HUES64 (cell line): ENCODE data around the gene NHLRC4.

Experiments
- H3K27ac ChIP-seq: 2 replicates; pipeline ENCODE4 v1.7.0; 2013; ENCODE audit warnings: low read depth, low read length, inconsistent platforms
- H3K27me3 ChIP-seq: 2 replicates; pipeline ENCODE4 v1.6.1; 2013; ENCODE audit warnings: mild to moderate bottlenecking, low read length; ENCODE audit not compliant: insufficient read depth
- H3K36me3 ChIP-seq: 2 replicates; pipeline ENCODE4 v1.6.1; 2013; ENCODE audit warnings: mild to moderate bottlenecking, low read length; ENCODE audit not compliant: insufficient read depth
- H3K4me1 ChIP-seq: 2 replicates; pipeline ENCODE4 v1.6.1; 2013; ENCODE audit warnings: mild to moderate bottlenecking, low read length, moderate library complexity; ENCODE audit not compliant: insufficient read depth
- H3K4me3 ChIP-seq: 2 replicates; pipeline ENCODE4 v1.5.1; 2013; ENCODE audit warnings: mild to moderate bottlenecking, low read length, moderate library complexity
- H3K9ac ChIP-seq: 2 replicates; pipeline ENCODE4 v1.6.1; 2013; ENCODE audit warnings: mild to moderate bottlenecking, low read depth, low read length
- H3K9me3 ChIP-seq: 2 replicates; pipeline ENCODE4 v1.6.1; 2013; ENCODE audit warnings: low read depth, low read length; ENCODE audit not compliant: insufficient read depth
- WGBS: fragments of 150-250, 120-280 bp; methylation state at CpG from one replicate; pipeline ENCODE4 v1.1.7; 2013; ENCODE audit warnings: missing lambda C conversion rate; 5-methylcytosine and 5-hydroxymethylcytosine counted together

NHLRC4 gene

DNA sequence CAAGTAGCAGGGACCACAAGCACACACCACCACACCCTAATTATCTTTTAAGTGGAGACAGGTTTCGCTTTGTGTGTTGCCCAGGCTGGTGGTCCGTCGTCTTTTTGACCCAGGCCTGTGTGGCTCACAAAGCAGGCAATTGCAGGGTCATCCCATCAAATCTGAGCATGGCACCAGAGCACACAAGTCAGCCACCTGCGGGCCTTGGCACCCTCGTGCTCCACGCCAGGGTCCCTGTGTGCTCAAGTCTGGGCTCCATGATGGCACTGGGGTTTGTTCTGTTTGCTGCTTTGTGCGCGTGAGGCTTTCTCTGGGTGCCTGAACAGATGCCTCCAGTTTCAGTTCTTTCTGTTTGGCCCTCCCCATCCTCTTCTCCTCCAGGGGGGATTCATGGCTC, 41.7 kb upstream of the NHLRC4 start:
- Histone ChIP-seq H3K4me1 (peaks cover 11% of the 10 kb centered on the region; the same call in 1 of the 2 replicates), H3K27me3 (no peaks in the 10 kb centered on the region), H3K4me3 (peak overlapping the region; percentile 92; the same call in 1 of the 2 replicates), H3K9ac (no peak overlapping the region; the same call in 1 of the 2 replicates), H3K9me3 (no peaks in the 10 kb centered on the region), H3K27ac (no peak overlapping the region), H3K36me3 (peaks cover 16% of the 10 kb centered on the region)
- WGBS: 95% methylated on average over 8 of the region's 8 CpGs

DNA sequence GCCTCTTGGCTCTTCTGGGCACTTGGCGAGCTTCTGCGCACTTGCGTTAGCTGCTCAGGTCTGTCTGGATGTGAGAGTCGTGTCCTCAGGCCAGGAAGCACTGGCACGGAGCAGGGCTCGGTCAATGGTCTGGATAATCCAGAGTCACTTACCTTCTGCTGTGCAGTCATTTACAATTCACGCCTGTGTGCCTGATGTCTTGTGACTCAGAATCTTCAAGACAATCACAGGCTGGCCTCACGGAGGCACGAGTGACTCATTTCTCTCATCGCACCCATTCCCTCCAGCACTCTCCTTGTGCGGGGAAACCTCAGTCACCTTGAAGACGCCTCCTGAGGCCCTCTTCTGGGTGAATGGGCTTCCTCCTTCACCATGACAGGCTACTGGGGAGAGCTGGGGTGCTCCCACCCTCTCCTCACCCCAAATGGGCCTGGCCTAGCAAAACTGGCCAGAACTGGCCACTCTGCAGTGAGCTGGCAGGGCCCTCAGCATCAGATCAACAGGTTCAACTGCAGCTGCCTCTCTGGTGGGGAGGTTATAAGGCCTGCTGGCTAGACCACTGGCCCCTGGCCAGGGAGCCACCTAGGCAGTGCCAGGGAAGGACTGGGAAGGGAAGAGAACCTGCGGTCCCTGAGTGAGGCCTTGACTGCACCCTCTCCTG, 41.2 kb upstream of the NHLRC4 start:
- peak overlapping the region; percentile 92 for H3K4me3 ChIP-seq
- WGBS: 86% methylated on average over 13 of the region's 13 CpGs
- peaks cover 10% of the 10 kb centered on the region for H3K36me3 ChIP-seq
- no peaks in the 10 kb centered on the region for H3K9me3 ChIP-seq
- no peaks in the 10 kb centered on the region for H3K27me3 ChIP-seq
- H3K4me1 ChIP-seq: peaks cover 11% of the 10 kb centered on the region; the same call in 1 of the 2 replicates
- H3K9ac ChIP-seq: peak overlapping the region; percentile 29
- peak overlapping the region; percentile 45; the same call in 1 of the 2 replicates for H3K27ac ChIP-seq

DNA sequence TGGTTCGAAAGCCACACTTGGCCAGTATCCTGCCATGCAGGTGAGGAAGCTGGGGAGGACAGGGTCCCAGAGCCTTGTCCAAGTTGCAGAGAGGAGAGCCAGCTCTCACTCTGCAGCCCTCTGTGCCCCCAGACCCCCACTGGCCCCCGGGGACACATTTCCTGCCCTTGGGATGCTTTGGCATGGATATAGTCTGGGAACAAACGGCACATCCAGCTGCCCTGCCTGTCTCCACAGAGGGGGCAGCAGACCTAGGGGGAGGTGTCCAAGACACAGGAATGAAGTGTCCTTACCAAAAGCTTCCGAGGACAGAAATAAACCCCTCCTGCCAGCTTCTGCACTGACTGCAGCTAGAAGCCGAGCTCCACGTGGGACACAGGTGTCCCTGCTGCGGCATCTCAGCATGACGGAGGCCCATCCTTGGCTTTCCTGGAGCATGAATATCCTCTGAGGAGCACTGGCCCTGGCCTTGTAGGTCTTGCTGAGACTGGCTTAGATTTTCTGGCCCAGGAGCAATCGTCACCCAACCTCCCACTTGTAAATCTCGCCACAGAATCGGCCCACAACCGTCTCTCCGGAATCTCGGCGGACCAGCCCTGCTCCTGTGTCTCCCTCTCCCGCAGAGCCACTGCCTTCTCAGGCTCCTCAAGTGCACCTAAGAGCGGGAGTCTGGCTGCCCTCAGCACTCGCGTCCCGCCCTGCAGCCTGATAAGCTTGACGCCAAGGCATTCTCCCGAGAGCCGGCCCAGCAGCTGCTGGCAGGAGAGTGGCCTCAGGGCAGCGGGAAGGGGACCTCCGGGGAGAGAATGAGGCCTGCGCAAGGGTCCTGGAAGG, 40.4 kb upstream of the NHLRC4 start:
- Histone ChIP-seq H3K27me3 (no peaks in the 10 kb centered on the region), H3K9me3 (no peaks in the 10 kb centered on the region), H3K27ac (peak overlapping the region; percentile 94), H3K4me1 (peaks cover 11% of the 10 kb centered on the region; the same call in 1 of the 2 replicates), H3K9ac (peak overlapping the region; percentile 91), H3K4me3 (peak overlapping the region; percentile 92), H3K36me3 (peaks cover 6% of the 10 kb centered on the region; the same call in 1 of the 2 replicates)
- 22% methylated on average over 26 of the region's 26 CpGs for WGBS

DNA sequence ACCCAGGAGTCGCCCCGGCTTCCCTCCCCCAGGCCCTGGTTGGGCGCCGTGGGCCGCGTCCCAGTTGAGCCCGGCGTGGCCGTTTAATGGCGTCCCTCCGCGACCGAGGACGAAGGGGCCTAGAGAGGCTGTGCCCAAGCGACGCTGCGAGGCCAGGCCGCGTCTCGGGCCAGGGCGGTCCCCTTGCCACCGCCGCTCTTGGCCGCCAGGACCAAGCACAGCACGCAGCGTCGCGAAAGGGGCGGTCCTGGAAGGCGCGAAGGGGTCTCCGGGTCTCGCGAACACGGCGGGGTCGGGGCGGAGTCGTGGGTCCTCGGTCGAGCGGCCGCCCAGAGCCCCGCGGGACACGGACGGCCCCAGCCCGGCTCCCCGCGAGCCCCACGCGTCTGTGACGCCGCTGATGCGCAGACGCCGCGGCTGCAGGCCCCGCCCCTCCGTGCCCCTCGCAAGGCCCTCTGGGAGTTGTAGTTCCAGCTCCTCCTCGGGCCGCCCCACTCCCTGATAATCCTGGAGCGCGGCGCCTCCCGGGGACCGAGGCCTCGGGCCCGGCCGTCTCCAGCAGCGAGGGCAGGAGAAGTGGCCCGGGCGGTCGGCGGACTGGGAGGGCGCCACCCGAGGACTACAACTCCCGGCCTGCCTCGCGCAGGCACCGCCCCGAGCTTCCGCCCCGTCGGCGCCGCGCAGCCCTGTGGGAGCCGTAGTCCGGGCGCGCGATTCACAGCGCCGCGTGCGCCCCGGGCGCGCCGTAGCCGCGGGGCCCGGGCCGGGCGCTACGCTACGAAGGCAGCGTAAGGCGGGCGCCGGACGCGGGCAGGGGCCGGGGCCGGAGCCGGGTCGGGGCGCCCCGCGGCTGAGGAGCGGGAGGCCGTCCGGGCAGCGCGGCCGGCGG, 39.5 kb upstream of the NHLRC4 start, which contains the start of gene CAPN15:
Gene CAPN15 (plus strand): TSS at position 698 of the 889 bp plus-strand sequence. CDS start 19,127 bp downstream, outside the sequence.
- Histone ChIP-seq H3K27ac (peak within 1 kb of the TSS; percentile 94), H3K4me1 (peaks cover 11% of the 10 kb centered on the region; the same call in 1 of the 2 replicates)

DNA sequence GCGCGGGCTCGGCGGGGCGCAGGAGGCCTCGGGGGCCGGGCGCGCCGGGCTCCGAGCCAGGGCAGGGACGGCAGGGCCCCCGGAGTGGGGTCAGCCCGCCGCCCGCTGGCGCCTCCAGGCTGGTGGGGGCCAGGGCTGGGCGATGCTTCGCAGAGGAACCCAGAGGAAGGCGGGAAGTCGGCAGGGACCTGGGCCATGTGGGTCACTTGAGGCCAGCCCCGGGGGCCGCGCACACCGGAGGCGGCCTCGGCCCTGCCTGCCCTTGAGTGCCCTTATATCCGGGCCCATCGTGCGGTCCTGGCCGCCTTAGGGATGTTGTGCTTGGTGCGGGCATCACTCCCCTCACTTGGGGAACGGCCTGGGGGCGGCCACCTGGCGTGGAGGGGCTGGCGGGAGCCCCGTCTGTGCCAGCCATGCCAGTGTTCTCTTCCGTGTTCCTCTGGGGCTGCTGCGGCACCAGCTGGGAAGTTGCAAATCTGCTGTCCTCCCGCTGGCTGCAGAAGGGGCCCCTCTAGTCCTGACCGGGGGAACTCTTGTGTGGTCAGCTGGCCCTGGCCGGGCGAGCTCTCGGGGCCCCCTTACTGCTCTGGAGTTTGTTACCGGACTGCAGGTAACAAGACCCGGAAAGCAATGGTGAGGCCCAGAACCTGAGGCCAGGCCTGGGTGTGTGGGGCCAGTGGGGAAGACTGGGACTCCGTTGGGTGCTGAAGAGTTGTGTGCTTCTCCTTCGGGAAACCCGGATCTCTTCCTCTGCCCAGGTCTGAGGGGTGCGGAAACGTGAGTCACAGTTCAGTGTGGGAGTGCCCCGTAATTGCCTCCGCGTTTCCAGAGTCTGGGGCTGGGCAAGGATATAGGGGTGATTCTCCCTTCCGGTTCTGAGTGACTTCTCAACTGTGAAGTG, 38.4 kb upstream of the NHLRC4 start:
- H3K36me3 ChIP-seq: peaks cover 6% of the 10 kb centered on the region; the same call in 1 of the 2 replicates
- WGBS: 9% methylated on average over 55 of the region's 55 CpGs
- H3K9ac ChIP-seq: peak overlapping the region; percentile 91
- no peaks in the 10 kb centered on the region for H3K27me3 ChIP-seq
- no peaks in the 10 kb centered on the region for H3K9me3 ChIP-seq
- peak overlapping the region; percentile 92 for H3K4me3 ChIP-seq
- H3K27ac ChIP-seq: no peak overlapping the region
- peaks cover 11% of the 10 kb centered on the region; the same call in 1 of the 2 replicates for H3K4me1 ChIP-seq

More for the DNA sequence above, 39.5 kb upstream of the NHLRC4 start, which contains the start of gene CAPN15:
- H3K27me3 ChIP-seq: no peaks in the 10 kb centered on the region
- no peaks in the 10 kb centered on the region for H3K9me3 ChIP-seq
- H3K36me3 ChIP-seq: peaks cover 6% of the 10 kb centered on the region; the same call in 1 of the 2 replicates
- peak within 1 kb of the TSS; percentile 91 for H3K9ac ChIP-seq
- WGBS: under 1% methylated on average over 129 of the region's 129 CpGs
- peak within 1 kb of the TSS; percentile 92 for H3K4me3 ChIP-seq

DNA sequence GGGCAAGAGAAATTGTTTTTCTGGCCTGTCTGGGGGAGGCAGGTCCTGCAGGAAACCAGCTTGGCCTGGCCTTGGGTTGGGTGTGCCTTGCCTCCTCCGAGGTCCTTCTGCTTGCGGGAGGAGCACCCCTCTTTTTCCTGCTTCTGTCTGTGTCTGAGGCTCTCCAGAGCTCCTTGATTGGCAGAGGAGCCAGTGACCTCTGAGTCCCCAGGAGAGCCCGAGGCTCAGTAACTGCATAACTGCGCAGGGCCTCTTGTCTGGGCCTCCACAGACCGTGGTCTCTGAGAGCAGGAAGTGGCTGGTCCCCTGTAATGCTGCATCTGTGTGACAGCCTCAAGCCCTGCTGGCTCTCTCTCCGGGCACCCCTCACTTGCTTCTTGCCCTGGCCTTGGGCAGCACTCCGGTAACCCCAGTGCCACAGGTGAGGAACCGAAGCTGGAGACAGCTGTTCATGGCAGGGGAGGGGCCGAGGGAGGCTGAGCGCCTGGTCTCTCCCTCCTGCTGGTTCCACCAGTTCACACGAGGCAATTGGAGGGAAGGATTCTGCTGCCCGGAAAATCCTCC, 37.7 kb upstream of the NHLRC4 start:
- Histone ChIP-seq H3K27ac (no peak overlapping the region), H3K36me3 (peaks cover 6% of the 10 kb centered on the region; the same call in 1 of the 2 replicates), H3K9ac (no peak overlapping the region), H3K27me3 (no peaks in the 10 kb centered on the region), H3K4me1 (peaks cover 11% of the 10 kb centered on the region; the same call in 1 of the 2 replicates), H3K4me3 (peak overlapping the region; percentile 92), H3K9me3 (no peaks in the 10 kb centered on the region)
- 81% methylated on average over 12 of the region's 12 CpGs for WGBS

DNA sequence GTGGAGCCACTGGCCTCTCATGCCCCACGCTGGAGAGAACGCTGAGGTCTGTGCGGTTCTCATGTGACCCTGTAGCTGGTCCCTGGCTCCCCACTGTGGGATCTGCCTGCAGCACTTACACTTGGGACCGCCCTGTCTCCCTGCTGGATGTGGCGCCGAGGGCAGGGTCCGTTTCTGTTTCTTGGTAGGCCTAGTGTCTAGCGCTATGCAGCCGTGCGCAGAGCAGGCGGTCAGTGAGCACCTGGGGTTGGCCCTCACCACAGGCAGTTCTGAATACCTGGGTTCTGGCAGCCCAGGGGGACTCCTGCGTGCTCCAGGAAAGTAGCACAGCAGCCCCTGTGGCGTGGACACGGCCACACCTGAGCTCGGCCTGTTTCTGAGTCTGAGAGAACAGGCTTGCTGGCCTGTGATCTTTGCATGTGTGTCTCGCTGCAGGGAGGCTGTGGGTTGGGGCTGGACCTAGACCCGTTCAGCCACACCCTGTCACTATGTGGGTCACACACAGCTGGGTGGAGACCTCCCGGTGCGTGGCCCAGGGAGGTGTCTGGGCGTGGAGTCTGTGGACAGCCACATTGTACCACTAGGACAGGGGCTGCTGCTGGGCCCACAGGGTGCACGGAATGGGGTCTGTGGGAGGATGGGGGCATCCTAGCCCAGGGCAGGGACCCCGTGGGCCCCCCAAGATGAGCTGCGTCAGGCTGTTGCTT, 36.5 kb upstream of the NHLRC4 start:
- WGBS: 94% methylated on average over 23 of the region's 23 CpGs
- H3K27me3 ChIP-seq: no peaks in the 10 kb centered on the region
- peaks cover 2% of the 10 kb centered on the region; the same call in 1 of the 2 replicates for H3K36me3 ChIP-seq
- no peaks in the 10 kb centered on the region for H3K9me3 ChIP-seq
- H3K9ac ChIP-seq: no peak overlapping the region; the same call in 1 of the 2 replicates
- peaks cover 11% of the 10 kb centered on the region; the same call in 1 of the 2 replicates for H3K4me1 ChIP-seq
- H3K27ac ChIP-seq: no peak overlapping the region
- H3K4me3 ChIP-seq: no peak overlapping the region

DNA sequence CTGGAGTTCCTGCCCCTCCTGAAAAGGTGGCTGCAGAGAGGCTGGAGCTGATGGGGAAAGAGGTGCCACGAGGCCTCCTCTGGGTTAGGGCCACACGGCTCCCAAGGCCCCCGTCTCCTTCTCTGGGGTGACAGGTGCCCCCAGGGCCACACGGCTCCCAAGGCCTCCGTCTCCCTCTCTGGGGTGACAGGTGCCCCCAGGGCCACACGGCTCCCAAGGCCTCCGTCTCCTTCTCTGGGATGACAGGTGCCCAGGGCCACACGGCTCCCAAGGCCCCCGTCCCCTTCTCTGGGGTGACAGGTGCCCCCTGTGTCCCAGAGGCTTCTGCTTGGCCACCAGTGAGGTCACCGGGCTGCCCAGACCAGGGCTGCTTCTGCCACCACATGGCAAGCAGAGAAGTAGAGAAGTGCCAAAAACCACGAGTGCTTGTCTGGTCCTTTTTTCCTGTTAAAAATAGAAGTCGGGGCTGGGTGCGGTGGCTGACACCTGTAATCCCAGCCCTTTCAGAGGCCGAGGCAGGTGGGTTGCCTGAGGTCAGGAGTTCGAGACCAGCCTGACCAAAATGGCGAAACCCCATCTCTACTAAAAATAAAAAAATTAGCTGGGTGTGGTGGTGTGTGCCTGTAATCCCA, 35.2 kb upstream of the NHLRC4 start:
- Histone ChIP-seq H3K4me1 (no peaks in the 10 kb centered on the region), H3K4me3 (no peak overlapping the region), H3K27me3 (no peaks in the 10 kb centered on the region), H3K27ac (no peak overlapping the region), H3K9ac (no peak overlapping the region), H3K36me3 (no peaks in the 10 kb centered on the region), H3K9me3 (no peaks in the 10 kb centered on the region)
- WGBS: 96% methylated on average over 14 of the region's 16 CpGs
